Upper lobe of left lung (tissue), 6 donors: ENCODE results near the gene DMXL1. TPM values are rescaled to one million over a fixed set of nuclear protein-coding genes. Genes with fewer than 3 reads are reported as not detected.

Source experiments
- ATAC-seq, 2 donors: fragments of 200-7000 bp; cut with Tn5 transposase; one replicate each; pipeline ENCODE4 v1.9.1; 2022; ENCODE audit warnings: mild to moderate bottlenecking in 2 of 2, moderate library complexity in 2 of 2; ENCODE audit not compliant: low FRiP score in 2 of 2
- DNase-seq, 2 donors: peaks; one replicate each; pipeline ENCODE4 v3.0.0-alpha.2; 2019 to 2020
- H3K27ac ChIP-seq, 4 donors: fragments of 200-600 bp; sonication (generic); one replicate each; pipeline ENCODE4 v1.5.1; 2016 to 2019
- H3K27me3 ChIP-seq, 4 donors: fragments of 200-600 bp; sonication (generic); one replicate each; pipeline ENCODE4 v1.5.1; 2017 to 2019
- H3K36me3 ChIP-seq, 4 donors: fragments of 200-600 bp; sonication (generic); one replicate each; pipeline ENCODE4 v1.5.1; 2016 to 2019
- H3K4me1 ChIP-seq, 4 donors: fragments of 200-600 bp; sonication (generic); one replicate each; pipeline ENCODE4 v1.5.1; 2018 to 2019
- H3K4me3 ChIP-seq, 4 donors: fragments of 200-600 bp; sonication (generic); one replicate each; pipeline ENCODE4 v1.5.1; 2017 to 2019; ENCODE audit warnings: mild to moderate bottlenecking in 2 of 4, moderate library complexity in 1 of 4
- H3K9me3 ChIP-seq, 4 donors: fragments of 200-600 bp; sonication (generic); one replicate each; pipeline ENCODE4 v1.5.1; 2018 to 2019
- CTCF ChIP-seq, 6 experiments: fragments of 450-650 bp in 4 of 6; fragments of 200-600 bp in 2 of 6; sonication (generic) in 2 of 6; IDR thresholded peaks; one replicate each; pipeline ENCODE4 v1.5.1; 2016 to 2019; ENCODE audit warnings: antibody characterized with exemption in 6 of 6
- EP300 ChIP-seq, 4 donors: sonication (generic); formaldehyde crosslinking; IDR thresholded peaks; one replicate each; pipeline ENCODE4 v1.5.1; 2017; ENCODE audit warnings: antibody characterized with exemption in 4 of 4, control low read depth in 2 of 4
- POLR2A ChIP-seq, 4 donors: fragments of 450-650 bp; IDR thresholded peaks; one replicate each; pipeline ENCODE4 v1.5.1; 2016 to 2017; ENCODE audit warnings: antibody characterized with exemption in 4 of 4, mild to moderate bottlenecking in 2 of 4
- POLR2AphosphoS5 ChIP-seq, 2 donors: sonication (generic); formaldehyde crosslinking; IDR thresholded peaks; one replicate each; pipeline ENCODE4 v1.5.1; 2017; ENCODE audit warnings: antibody characterized with exemption in 2 of 2
- WGBS, 2 donors: methylation state at CpG; one replicate each; pipeline ENCODE4 v1.1.5; 2017 to 2018; 5-methylcytosine and 5-hydroxymethylcytosine counted together
- total RNA-seq, 6 donors: library from RNA; depleted of rRNA in 4 of 6; stranded (reverse); fragments of >200 nt in 4 of 6; gene quantifications; one replicate each; pipeline versions ENCODE4 v1.1.0 to v1.2.1, GENCODE V29; 2016 to 2021
- donor health status: DM: no; HTN: no; CAD: no; lungs with moderate emphysema.
- donor health status: DM: no; HTN: yes; CAD: no; lungs with severe emphysema.

Gene DMXL1
- total RNA-seq, 6 donors from 2014 or later: 37.7 to 102 (median 52.9) TPM

DNA sequence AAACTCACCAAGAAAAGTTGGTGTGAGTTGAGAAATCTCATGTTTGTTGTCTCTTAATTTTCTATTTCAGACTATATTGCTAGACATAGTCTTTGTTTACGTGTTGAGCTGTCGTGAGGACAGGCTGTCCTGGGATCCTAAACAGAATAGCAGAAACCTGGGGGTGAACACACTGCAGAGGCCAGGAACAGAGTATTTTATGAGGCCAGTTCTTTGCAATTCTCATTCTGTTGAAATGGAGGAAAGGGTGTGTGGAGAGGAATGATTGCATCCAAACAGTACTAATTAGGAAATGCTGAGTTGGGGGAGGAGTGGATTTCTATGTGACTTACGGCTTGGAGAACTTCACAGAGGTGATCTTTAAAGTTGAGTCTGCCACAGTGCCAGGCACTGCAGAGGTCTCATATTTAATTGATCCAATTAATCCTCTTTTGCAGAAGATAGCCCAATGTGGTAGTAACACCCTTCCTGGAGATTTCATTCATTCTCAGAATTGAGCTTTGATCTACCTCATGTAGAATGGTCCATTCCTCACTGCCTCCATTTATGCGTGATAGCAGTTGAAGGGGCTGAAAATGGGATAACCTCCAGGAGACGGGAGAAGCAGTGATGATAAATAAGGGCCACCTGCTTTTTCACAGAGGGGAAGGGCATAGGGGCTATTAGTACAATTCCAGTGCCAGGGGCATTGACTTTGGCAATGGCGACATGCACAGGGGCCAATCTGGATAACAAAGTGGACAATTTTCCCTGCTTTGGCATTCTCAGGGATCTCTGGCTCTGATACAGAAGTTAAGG is 200.3 kb downstream of the DMXL1 start:
- Histone ChIP-seq H3K27ac (peak overlapping the region; percentile 2 to 95 (median 15)), H3K36me3 (no peaks in the 10 kb centered on the region), H3K9me3 (no peaks in the 10 kb centered on the region), H3K4me1 (peaks cover 20 to 62% (median 43%) of the 10 kb centered on the region in 4 donors), H3K27me3 (no peaks in the 10 kb centered on the region), H3K4me3 (peak overlapping the region in 1 of 4 donors; percentile 6)
- ATAC-seq (no peak), DNase-seq (no peak)
- WGBS, 2 donors: 73 to 78% methylated on average over 6 of the region's 6 CpGs
- TF ChIP-seq POLR2A (IDR thresholded peaks at IDR 0.05) (peak in 1 of 4 donors; percentile 16), POLR2AphosphoS5 (IDR thresholded peaks at IDR 0.05) (no peak), EP300 (IDR thresholded peaks at IDR 0.05) (no peak)

GRCh38 chr5:119271758-119272730 is 201.2 kb downstream of the DMXL1 start:
- Histone ChIP-seq H3K27me3 (no peaks in the 10 kb centered on the region), H3K4me3 (peak overlapping the region in 1 of 4 donors; percentile 6), H3K27ac (peak overlapping the region in 2 of 4 donors; percentile 16 to 63), H3K36me3 (no peaks in the 10 kb centered on the region), H3K9me3 (no peaks in the 10 kb centered on the region), H3K4me1 (peaks cover 20 to 62% (median 43%) of the 10 kb centered on the region in 4 donors)
- ATAC-seq: no peak
- 78 to 85% methylated on average over 2 of the region's 2 CpGs for WGBS, 2 donors
- no peak for DNase-seq
- TF ChIP-seq POLR2A (IDR thresholded peaks at IDR 0.05) (no peak), CTCF (IDR thresholded peaks at IDR 0.05) (no peak), POLR2AphosphoS5 (IDR thresholded peaks at IDR 0.05) (no peak), EP300 (IDR thresholded peaks at IDR 0.05) (no peak)

DNA sequence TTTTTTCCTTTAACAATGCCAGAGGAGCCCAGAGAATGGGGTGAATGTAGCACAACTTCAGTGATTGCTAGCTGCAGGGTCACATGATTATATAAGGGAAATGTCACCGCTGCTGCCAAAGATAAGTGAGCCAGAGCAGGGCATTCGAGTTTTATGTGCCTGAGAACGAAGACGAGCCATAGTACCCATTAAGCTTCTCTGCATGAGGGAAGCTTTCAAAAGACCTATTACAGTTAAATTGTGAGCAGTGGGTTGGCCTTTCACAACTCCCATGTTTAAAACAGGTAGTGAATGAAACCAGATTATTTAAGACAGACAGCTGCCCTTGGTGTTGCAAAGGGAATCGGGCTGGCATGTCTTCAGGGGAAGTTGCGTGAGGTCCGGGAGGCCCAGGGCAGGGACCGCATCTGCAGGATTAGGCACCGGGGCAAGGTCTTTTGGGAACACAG is 202.5 kb downstream of the DMXL1 start:
- Histone ChIP-seq H3K4me1 (peaks cover 20 to 55% (median 43%) of the 10 kb centered on the region in 4 donors), H3K27me3 (no peaks in the 10 kb centered on the region), H3K36me3 (no peaks in the 10 kb centered on the region), H3K27ac (peak overlapping the region in 3 of 4 donors; percentile 17 to 66 (median 59)), H3K4me3 (no peak overlapping the region), H3K9me3 (no peaks in the 10 kb centered on the region)
- DNase-seq: peak; percentile 10 to 72
- 50 to 70% methylated on average over 9 of the region's 9 CpGs for WGBS, 2 donors
- TF ChIP-seq CTCF (IDR thresholded peaks at IDR 0.05) (no peak), POLR2A (IDR thresholded peaks at IDR 0.05) (no peak), POLR2AphosphoS5 (IDR thresholded peaks at IDR 0.05) (no peak), EP300 (IDR thresholded peaks at IDR 0.05) (no peak)
- ATAC-seq: no peak

- Histone ChIP-seq H3K4me3 (no peak overlapping the region), H3K9me3 (no peaks in the 10 kb centered on the region), H3K4me1 (peaks cover 20 to 53% (median 43%) of the 10 kb centered on the region in 4 donors), H3K27me3 (no peaks in the 10 kb centered on the region), H3K27ac (peak overlapping the region; percentile 1 to 66 (median 38)), H3K36me3 (no peaks in the 10 kb centered on the region)
- no peak for DNase-seq
- TF ChIP-seq EP300 (IDR thresholded peaks at IDR 0.05): no peak
- TF ChIP-seq POLR2AphosphoS5 (IDR thresholded peaks at IDR 0.05): peak in 1 of 2 donors; percentile 21
- ATAC-seq: no peak
- WGBS, 2 donors: 52 to 62% methylated on average over 5 of the region's 5 CpGs
Observed at GRCh38 chr5:119274030-119274766, 203.3 kb downstream of the DMXL1 start.

- no peaks in the 10 kb centered on the region for H3K9me3 ChIP-seq
- no peaks in the 10 kb centered on the region for H3K27me3 ChIP-seq
- H3K36me3 ChIP-seq: no peaks in the 10 kb centered on the region
- peak overlapping the region; percentile 11 to 68 (median 62) for H3K27ac ChIP-seq
- peaks cover 20 to 48% (median 43%) of the 10 kb centered on the region in 4 donors for H3K4me1 ChIP-seq
- no peak for ATAC-seq
- DNase-seq: no peak
- no peak overlapping the region for H3K4me3 ChIP-seq
- TF ChIP-seq POLR2AphosphoS5 (IDR thresholded peaks at IDR 0.05): no peak
- TF ChIP-seq POLR2A (IDR thresholded peaks at IDR 0.05): no peak
- TF ChIP-seq EP300 (IDR thresholded peaks at IDR 0.05): no peak
- no peak for TF ChIP-seq CTCF (IDR thresholded peaks at IDR 0.05)
Observed at GRCh38 chr5:119274767-119275130, 203.9 kb downstream of the DMXL1 start.
